Esophagus squamous epithelium (tissue), 5 donors: ENCODE measurements around the gene CENPM. TPM values are rescaled to one million over a fixed set of nuclear protein-coding genes. Genes with fewer than 3 reads are reported as not detected.

Source experiments
- DNase-seq: peaks from one replicate; lab custom pipeline; 2025; lab: John Stamatoyannopoulos, UW
- H3K27ac ChIP-seq, 4 donors: fragments of 200-600 bp; sonication (generic); one replicate each; pipeline ENCODE4 v1.5.1; 2016 to 2019; ENCODE audit warnings: mild to moderate bottlenecking in 1 of 4
- H3K27me3 ChIP-seq, 4 donors: fragments of 200-600 bp; sonication (generic); 1 replicate in 3 of 4; 2 replicates in 1 of 4; pipeline versions ENCODE4 v1.5.1 to v1.6.0; 2017 to 2021; ENCODE audit warnings: antibody characterized with exemption in 1 of 4
- H3K36me3 ChIP-seq, 3 donors: fragments of 200-600 bp; sonication (generic); one replicate each; pipeline ENCODE4 v1.5.1; 2016 to 2019
- H3K4me1 ChIP-seq, 3 donors: fragments of 200-600 bp; sonication (generic); one replicate each; pipeline ENCODE4 v1.5.1; 2017 to 2019
- H3K4me3 ChIP-seq, 4 donors: fragments of 200-600 bp; sonication (generic); 1 replicate in 3 of 4; 2 replicates in 1 of 4; pipeline ENCODE4 v1.5.1; 2016 to 2019; ENCODE audit warnings: mild to moderate bottlenecking in 2 of 4, moderate library complexity in 1 of 4
- H3K9me3 ChIP-seq, 3 donors: fragments of 200-600 bp; sonication (generic); one replicate each; pipeline ENCODE4 v1.5.1; 2016 to 2019
- POLR2A ChIP-seq, 4 donors: fragments of 450-650 bp; IDR thresholded peaks; one replicate each; pipeline ENCODE4 v1.6.1; 2017; ENCODE audit warnings: antibody characterized with exemption in 4 of 4, mild to moderate bottlenecking in 4 of 4, moderate library complexity in 3 of 4
- whole genome bisulfite sequencing, 2 donors: methylation state at CpG; one replicate each; pipeline ENCODE4 v1.1.5; 2018; 5-methylcytosine and 5-hydroxymethylcytosine counted together
- intact Hi-C: fragments of 100-400 bp; cut with DNase I; formaldehyde crosslinking; loops from one replicate; pipeline ENCODE4 v1.15.0; 2022
- total RNA-seq, 4 donors: library from RNA; depleted of rRNA; stranded (reverse); fragments of >200 nt; gene quantifications; one replicate each; pipeline ENCODE4 v1.1.0, GENCODE V29; 2016
- TF ChIP-seq, protein P1 (sequence below), 6 experiments: fragments of 450-650 bp in 4 of 6; fragments of 200-600 bp in 2 of 6; sonication (generic) in 2 of 6; IDR thresholded peaks; one replicate each; pipeline ENCODE4 v1.5.1; 2016 to 2019; ENCODE audit warnings: antibody characterized with exemption in 6 of 6, mild to moderate bottlenecking in 4 of 6, moderate library complexity in 4 of 6
- donor health status: DM: yes; HTN: yes; CAD: no.

The CENPM gene
- total RNA-seq, 4 donors from 2014 or later, result 6.9 to 12.6 (median 10.5) TPM

DNA sequence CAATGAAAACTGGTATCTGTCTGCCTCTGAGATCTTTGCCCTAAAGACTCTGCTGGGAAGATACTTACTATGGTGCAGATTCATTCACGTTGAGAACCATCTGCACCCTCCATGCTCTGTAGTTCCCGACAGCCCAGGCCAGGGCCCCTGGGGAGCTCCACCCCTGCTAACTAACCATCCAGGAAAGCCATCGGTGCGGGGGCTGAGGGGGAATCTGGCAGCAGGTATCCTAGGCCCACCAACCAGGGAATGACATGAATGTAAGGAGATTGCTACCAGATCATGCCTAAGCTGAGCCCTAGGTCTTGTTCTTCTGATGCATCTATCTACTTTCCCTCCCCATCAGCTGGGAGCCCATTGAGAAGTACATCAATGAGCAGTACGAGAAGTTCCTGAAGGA, 40.3 kb upstream of the CENPM start:
- intact Hi-C loops, result no loop called here
- no peaks in the 10 kb centered on the region for H3K9me3 ChIP-seq
- no peak overlapping the region for H3K27ac ChIP-seq
- WGBS, 2 donors, result 85 to 87% methylated on average over 2 to 3 of the region's 5 CpGs
- no peaks in the 10 kb centered on the region for H3K4me1 ChIP-seq
- no peak for DNase-seq
- H3K4me3 ChIP-seq, result no peak overlapping the region
- no peaks in the 10 kb centered on the region for H3K36me3 ChIP-seq
- TF ChIP-seq, protein P1, sequence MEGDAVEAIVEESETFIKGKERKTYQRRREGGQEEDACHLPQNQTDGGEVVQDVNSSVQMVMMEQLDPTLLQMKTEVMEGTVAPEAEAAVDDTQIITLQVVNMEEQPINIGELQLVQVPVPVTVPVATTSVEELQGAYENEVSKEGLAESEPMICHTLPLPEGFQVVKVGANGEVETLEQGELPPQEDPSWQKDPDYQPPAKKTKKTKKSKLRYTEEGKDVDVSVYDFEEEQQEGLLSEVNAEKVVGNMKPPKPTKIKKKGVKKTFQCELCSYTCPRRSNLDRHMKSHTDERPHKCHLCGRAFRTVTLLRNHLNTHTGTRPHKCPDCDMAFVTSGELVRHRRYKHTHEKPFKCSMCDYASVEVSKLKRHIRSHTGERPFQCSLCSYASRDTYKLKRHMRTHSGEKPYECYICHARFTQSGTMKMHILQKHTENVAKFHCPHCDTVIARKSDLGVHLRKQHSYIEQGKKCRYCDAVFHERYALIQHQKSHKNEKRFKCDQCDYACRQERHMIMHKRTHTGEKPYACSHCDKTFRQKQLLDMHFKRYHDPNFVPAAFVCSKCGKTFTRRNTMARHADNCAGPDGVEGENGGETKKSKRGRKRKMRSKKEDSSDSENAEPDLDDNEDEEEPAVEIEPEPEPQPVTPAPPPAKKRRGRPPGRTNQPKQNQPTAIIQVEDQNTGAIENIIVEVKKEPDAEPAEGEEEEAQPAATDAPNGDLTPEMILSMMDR (IDR thresholded peaks at IDR 0.05), result no peak
- TF ChIP-seq POLR2A (IDR thresholded peaks at IDR 0.05), result no peak
- no peaks in the 10 kb centered on the region for H3K27me3 ChIP-seq

DNA sequence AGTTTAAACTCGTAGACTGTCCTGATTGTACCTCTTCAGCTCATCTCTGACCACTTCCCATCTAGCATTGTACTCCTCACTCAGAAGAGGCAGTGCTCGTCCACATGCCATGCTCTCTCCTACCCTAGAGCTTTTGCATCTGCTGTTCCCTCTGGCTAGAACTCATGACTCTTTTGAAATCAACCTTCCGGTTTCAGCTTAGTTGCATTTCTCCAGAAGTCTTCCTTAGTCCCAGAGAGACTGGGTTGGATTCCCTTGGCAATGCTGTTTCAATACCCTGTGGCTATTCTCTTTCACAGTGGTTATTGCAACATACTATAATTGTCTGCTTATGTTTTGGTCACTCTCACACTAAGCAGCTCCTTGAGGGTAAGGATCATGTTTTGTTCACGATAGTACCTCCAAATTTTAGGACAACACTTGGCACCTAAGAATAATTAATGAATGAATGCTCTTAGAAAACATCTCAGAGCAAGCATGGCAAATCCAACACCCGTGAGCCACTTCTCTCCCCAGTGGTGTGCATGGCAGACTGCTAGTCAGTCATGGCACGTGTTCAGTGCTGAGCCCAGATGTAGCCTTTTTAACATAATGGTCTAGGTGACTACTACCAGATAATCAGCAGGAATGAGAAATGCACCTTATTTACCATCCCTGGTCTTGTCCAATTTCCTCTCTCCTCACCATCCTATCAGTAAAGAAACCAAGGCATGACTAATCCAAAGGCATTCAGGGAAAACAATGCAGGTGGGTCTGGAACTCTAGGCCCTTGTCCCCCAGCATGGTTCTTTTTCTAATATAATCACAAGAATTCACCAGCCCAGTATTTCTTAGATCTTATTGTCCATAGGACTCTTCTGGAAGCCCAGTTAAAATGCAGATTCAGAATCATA, 36.8 kb upstream of the CENPM start:
- H3K4me3 ChIP-seq, result no peak overlapping the region
- WGBS, 2 donors, result 53 to 58% methylated on average over 6 of the region's 6 CpGs
- no peak for DNase-seq
- intact Hi-C loops, result no loop called here
- H3K4me1 ChIP-seq, result no peaks in the 10 kb centered on the region
- H3K36me3 ChIP-seq, result no peaks in the 10 kb centered on the region
- no peak overlapping the region for H3K27ac ChIP-seq
- TF ChIP-seq, protein P1 (IDR thresholded peaks at IDR 0.05), result no peak
- TF ChIP-seq POLR2A (IDR thresholded peaks at IDR 0.05), result no peak
- H3K27me3 ChIP-seq, result peaks cover 0 to 8% (median 0%) of the 10 kb centered on the region in 4 donors
- no peaks in the 10 kb centered on the region for H3K9me3 ChIP-seq

DNA sequence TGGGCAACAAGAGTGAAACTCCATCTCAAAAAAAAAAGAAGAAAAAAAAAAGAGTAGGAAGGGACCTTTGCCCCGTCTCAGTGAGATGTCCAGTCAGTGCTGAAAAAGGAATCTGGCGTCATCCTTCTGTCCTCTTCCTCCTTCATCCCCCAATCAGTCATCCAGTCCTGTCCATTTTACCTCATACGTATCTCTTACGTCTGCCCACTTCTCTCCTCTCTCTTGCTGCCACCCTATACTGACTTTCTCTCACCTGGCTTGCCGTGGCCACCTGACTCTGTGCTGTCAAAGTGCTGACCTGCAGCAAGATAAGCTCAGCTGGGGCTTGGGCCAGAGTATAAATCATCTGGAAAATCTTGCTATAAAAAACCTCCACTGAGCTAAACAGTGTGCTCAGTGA, 35.9 kb upstream of the CENPM start:
- TF ChIP-seq, protein P1 (IDR thresholded peaks at IDR 0.05), result no peak
- no peak for TF ChIP-seq POLR2A (IDR thresholded peaks at IDR 0.05)
- H3K9me3 ChIP-seq, result no peaks in the 10 kb centered on the region
- H3K27ac ChIP-seq, result no peak overlapping the region
- intact Hi-C loops, result no loop called here
- DNase-seq, result no peak
- peaks cover 0 to 15% (median 1%) of the 10 kb centered on the region in 4 donors for H3K27me3 ChIP-seq
- H3K36me3 ChIP-seq, result no peaks in the 10 kb centered on the region
- H3K4me1 ChIP-seq, result no peaks in the 10 kb centered on the region
- WGBS, 2 donors, result 80 to 84% methylated on average over 5 of the region's 5 CpGs
- no peak overlapping the region for H3K4me3 ChIP-seq

DNA sequence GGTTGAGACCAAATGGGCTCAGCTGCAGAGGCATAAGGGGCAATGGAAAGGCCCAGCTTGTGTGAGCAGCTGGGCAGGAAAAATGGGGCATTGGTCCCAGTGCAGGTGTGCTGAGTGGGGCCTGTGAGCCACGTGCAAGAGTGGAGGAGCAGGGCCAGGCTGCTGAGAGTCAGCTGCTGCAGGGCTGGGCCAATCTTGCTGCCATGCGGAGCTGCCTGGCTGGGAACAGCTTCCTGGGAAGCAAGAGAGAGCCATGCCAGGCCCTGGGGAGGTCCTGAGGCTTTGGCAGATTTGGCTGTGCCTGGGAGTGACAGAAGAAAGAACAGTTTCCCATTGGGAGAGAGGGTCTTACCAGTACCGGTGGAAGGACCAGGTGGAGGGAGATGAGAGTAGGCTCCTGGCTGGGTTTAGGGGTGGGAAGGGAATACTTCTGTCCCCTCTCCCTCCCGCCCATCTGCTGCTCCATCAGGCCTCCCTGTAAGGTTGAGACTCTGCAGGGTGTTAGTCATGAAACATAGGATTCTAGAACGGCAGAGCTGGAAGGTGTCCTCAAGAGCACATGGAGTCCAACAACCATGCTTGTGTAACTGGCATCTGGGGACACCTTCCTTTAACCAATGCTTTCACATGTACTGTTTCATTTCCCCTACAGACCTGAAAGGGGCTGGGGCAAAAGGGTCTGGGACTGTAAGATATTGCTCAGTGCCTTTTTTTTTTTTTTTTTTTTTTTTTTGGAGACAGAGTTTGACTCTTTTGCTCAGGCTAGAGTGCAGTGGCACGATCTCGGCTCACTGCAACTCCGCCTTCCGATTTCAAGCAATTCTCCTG, 32.7 kb upstream of the CENPM start:
- H3K4me1 ChIP-seq, result peaks cover 7 to 17% (median 8%) of the 10 kb centered on the region in 3 donors
- DNase-seq, result no peak
- H3K4me3 ChIP-seq, result no peak overlapping the region
- TF ChIP-seq POLR2A (IDR thresholded peaks at IDR 0.05), result no peak
- TF ChIP-seq, protein P1 (IDR thresholded peaks at IDR 0.05), result no peak
- 66 to 82% methylated on average over 7 to 9 of the region's 9 CpGs for WGBS, 2 donors
- no peak overlapping the region for H3K27ac ChIP-seq
- H3K36me3 ChIP-seq, result no peaks in the 10 kb centered on the region
- no peaks in the 10 kb centered on the region for H3K9me3 ChIP-seq
- peaks cover 4 to 46% (median 9%) of the 10 kb centered on the region in 4 donors for H3K27me3 ChIP-seq
- intact Hi-C loops, result no loop called here
